MM.1S (cell line): Measurements from ENCODE around the gene PLPP7.

Experiments used
- CTCF ChIP-seq: fragments of 300-600 bp; sonication (generic); IDR thresholded peaks from 2 replicates; pipeline ENCODE4 v1.5.1; 2016; ENCODE audit warnings: antibody characterized with exemption, low read length, mixed read lengths
- EZH2 ChIP-seq: fragments of 300-600 bp; sonication (generic); optimal IDR thresholded peaks from 2 replicates; pipeline ENCODE3; 2017; ENCODE audit warnings: low read depth, mild to moderate bottlenecking, antibody characterized with exemption, low read length, mixed read lengths
- EZH2phosphoT487 ChIP-seq: fragments of 300-600 bp; sonication (generic); IDR thresholded peaks from 2 replicates; pipeline ENCODE4 v1.6.1; 2018; ENCODE audit warnings: antibody characterized with exemption, low read length

GRCh38 chr9:131309530-131310276 lies 20.2 kb downstream of the PLPP7 start:
- no peak for TF ChIP-seq CTCF
- TF ChIP-seq EZH2: no peak
- no peak for TF ChIP-seq EZH2phosphoT487
